Fibroblast of pulmonary artery (primary cell): Measurements from ENCODE around the gene KRTAP1-5.

Source experiments
- DNase-seq: peaks from one replicate; pipeline ENCODE4 v3.0.0-alpha.2; 2010; ENCODE audit warnings: low read depth
- H3K4me3 ChIP-seq: replicated peaks from 2 replicates; pipeline ENCODE4 v1.5.1; 2011; ENCODE audit warnings: low read depth, mild to moderate bottlenecking, control low read depth, low read length, moderate library complexity
- CTCF ChIP-seq: IDR thresholded peaks from 2 replicates; pipeline ENCODE4 v1.5.1; 2011; ENCODE audit warnings: mild to moderate bottlenecking, control low read depth, low read length, inconsistent platforms; ENCODE audit errors: missing control alignments

Gene KRTAP1-5

GRCh38 chr17:40993084-40993483, 33.9 kb downstream of the KRTAP1-5 start:
- DNase-seq, result no peak
- no peak for TF ChIP-seq CTCF
- no peak overlapping the region for H3K4me3 ChIP-seq

GRCh38 chr17:40992666-40993065, 34.3 kb downstream of the KRTAP1-5 start:
- no peak overlapping the region for H3K4me3 ChIP-seq
- DNase-seq, result no peak
- TF ChIP-seq CTCF, result no peak

- TF ChIP-seq CTCF, result no peak
- no peak for DNase-seq
- H3K4me3 ChIP-seq, result no peak overlapping the region
Measured at GRCh38 chr17:40986920-40987319, 40.1 kb downstream of the KRTAP1-5 start.

GRCh38 chr17:40984226-40984625, 42.8 kb downstream of the KRTAP1-5 start, which contains the start of gene KRT40:
Gene KRT40 (minus strand): TSS chr17:40984326. CDS start chr17:40984273, 53 bp downstream.
- no peak for DNase-seq
- H3K4me3 ChIP-seq, result no peak within 1 kb of the TSS
- TF ChIP-seq CTCF, result no peak

- no peak for DNase-seq
- no peak for TF ChIP-seq CTCF
- no peak overlapping the region for H3K4me3 ChIP-seq
Measured at GRCh38 chr17:40981115-40981514, 45.9 kb downstream of the KRTAP1-5 start.

GRCh38 chr17:40980596-40980995, 46.4 kb downstream of the KRTAP1-5 start:
- peak; percentile 1 for DNase-seq
- no peak overlapping the region for H3K4me3 ChIP-seq
- no peak for TF ChIP-seq CTCF

- no peak for DNase-seq
- TF ChIP-seq CTCF, result no peak
- H3K4me3 ChIP-seq, result no peak overlapping the region
Measured at GRCh38 chr17:40980117-40980516, 46.9 kb downstream of the KRTAP1-5 start.
